Inflammatory macrophage treated with lipopolysaccharide for 4 hours (primary cell): ENCODE measurements around the gene ATG4C.

Experiments
- DNase-seq: peaks from one replicate; pipeline ENCODE4 v3.0.0-alpha.2; 2020

Gene ATG4C

GRCh38 chr1:62906428-62906886 lies 122.5 kb downstream of the ATG4C start:
- DNase-seq: no peak

DNA sequence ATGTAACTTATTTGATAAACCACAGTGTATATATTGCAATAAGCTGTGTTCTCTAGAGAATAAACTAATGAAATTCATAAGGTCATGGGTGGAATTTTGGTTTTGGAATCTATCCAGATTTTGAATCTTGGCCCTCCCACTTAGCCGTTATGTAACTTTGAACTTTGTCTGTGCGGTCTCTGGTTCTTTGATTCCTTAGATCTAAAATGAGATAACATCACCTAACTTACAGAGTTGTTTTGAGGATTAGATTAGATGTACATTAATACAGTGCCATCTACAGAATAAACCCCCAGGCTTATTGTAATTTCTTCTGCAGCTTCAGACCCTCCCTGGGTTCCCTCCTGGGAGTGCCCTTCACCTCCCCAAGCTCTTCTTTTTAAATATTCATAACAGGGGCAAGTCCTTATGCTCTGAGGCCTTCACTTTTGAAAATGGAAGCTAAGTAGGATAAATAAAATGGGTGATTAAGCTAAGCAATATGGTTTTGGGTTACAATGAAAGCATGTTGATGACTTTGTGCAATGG lies 124.3 kb downstream of the ATG4C start:
- DNase-seq: no peak

- peak; percentile 10 for DNase-seq
These were observed 128.2 kb downstream of the ATG4C start for GRCh38 chr1:62912028-62912638.
